Bronchial epithelial cell (primary cell): ENCODE measurements around the gene NETO1. TPM values are rescaled to one million over a fixed set of nuclear protein-coding genes. Genes with fewer than 3 reads are reported as not detected.

ENCODE experiments used
- DNase-seq: peaks from one replicate; pipeline ENCODE4 v3.0.0-alpha.2; 2010; ENCODE audit warnings: low read depth
- FAIRE-seq: peaks from 2 replicates; lab custom pipeline; 2011; peaks lifted over from hg19 to GRCh38; lab: Jason Lieb, UNC
- H3K27me3 ChIP-seq: 2 replicates; pipeline ENCODE4 v1.5.1; 2011; ENCODE audit warnings: low read length; ENCODE audit not compliant: control insufficient read depth, insufficient read depth
- H3K36me3 ChIP-seq: 2 replicates; pipeline ENCODE4 v1.5.1; 2011; ENCODE audit warnings: low read length; ENCODE audit not compliant: control insufficient read depth, insufficient read depth
- H3K4me3 ChIP-seq: 2 replicates; pipeline ENCODE4 v1.5.1; 2011; ENCODE audit warnings: mild to moderate bottlenecking, low read depth, low read length, control low read depth
- total RNA-seq: library from RNA; depleted of rRNA; stranded (reverse); fragments of >200 nt; gene quantifications from 2 replicates; pipeline ENCODE4 v1.2.1, GENCODE V29; 2014
- TF ChIP-seq, protein P1 (sequence below): IDR thresholded peaks from 2 replicates; pipeline ENCODE4 v1.5.1; 2011; ENCODE audit warnings: mild to moderate bottlenecking, moderate library complexity, low read length, control low read depth, inconsistent platforms; ENCODE audit not compliant: insufficient read depth, severe bottlenecking

Gene NETO1
- total RNA-seq, 1 donor from 2014 or later: not detected

DNA sequence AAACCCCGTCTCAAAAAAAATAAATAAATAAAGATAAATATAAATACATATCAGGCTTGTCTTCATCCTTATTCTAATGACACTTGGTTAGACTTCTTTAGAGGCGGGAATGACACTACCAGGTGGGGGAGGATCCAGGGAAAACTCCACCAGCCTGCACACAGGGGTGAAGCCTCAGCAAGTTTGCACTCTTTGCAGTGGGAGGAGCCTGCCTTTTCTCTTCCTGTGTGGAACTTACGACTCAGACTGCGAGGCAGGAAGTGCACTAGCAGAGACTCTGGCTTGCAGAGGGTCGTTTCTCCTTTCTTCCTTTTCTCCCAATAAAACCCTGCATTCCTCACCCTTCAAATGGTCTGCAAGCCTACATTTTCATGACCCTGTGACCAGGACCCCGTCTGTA is 170.1 kb downstream of the NETO1 start:
- Histone ChIP-seq H3K36me3 (no peaks in the 10 kb centered on the region), H3K27me3 (no peaks in the 10 kb centered on the region), H3K4me3 (no peak overlapping the region)
- DNase-seq: no peak
- FAIRE-seq: no peak
- TF ChIP-seq, protein P1, sequence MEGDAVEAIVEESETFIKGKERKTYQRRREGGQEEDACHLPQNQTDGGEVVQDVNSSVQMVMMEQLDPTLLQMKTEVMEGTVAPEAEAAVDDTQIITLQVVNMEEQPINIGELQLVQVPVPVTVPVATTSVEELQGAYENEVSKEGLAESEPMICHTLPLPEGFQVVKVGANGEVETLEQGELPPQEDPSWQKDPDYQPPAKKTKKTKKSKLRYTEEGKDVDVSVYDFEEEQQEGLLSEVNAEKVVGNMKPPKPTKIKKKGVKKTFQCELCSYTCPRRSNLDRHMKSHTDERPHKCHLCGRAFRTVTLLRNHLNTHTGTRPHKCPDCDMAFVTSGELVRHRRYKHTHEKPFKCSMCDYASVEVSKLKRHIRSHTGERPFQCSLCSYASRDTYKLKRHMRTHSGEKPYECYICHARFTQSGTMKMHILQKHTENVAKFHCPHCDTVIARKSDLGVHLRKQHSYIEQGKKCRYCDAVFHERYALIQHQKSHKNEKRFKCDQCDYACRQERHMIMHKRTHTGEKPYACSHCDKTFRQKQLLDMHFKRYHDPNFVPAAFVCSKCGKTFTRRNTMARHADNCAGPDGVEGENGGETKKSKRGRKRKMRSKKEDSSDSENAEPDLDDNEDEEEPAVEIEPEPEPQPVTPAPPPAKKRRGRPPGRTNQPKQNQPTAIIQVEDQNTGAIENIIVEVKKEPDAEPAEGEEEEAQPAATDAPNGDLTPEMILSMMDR: no peak

DNA sequence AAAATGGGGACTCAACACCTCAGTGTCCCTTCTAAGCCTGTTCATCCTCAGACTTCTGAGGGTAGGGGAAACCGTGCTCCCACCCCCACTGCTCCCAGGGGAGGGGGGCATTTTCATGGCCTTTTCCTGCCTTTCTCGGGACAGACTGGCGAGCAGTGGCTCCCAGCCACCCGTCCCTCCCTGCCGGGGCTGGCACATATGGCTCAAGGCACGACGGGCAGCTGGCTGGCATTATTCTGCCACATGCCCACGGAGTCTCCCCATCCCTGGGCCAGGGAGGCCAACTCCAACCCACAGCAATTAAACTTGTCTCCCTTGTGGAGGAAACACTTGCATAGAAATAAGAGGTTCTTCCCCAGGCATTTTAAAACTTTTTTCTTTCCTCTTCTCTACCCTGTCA is 175.2 kb downstream of the NETO1 start:
- H3K4me3 ChIP-seq: no peak overlapping the region
- no peaks in the 10 kb centered on the region for H3K27me3 ChIP-seq
- TF ChIP-seq, protein P1: no peak
- no peaks in the 10 kb centered on the region for H3K36me3 ChIP-seq
- FAIRE-seq (no peak), DNase-seq (no peak)
